DOHH2 (cell line): ENCODE data around the gene LDAH.

Experiments
- CTCF ChIP-seq: fragments of 200-600 bp; sonication (generic); IDR thresholded peaks from one replicate; pipeline ENCODE4 v1.5.1; 2014; ENCODE audit warnings: antibody characterized with exemption, mild to moderate bottlenecking, low read depth, low read length; ENCODE audit not compliant: poor library complexity, severe bottlenecking
- EZH2phosphoT487 ChIP-seq: fragments of 200-600 bp; sonication (generic); IDR thresholded peaks from 2 replicates; pipeline ENCODE4 v1.6.1; 2017; ENCODE audit warnings: borderline replicate concordance, mild to moderate bottlenecking, antibody characterized with exemption, low read length, moderate library complexity, mixed read lengths

- TF ChIP-seq CTCF (no peak), EZH2phosphoT487 (no peak)
These were observed 78.2 kb downstream of the LDAH start for GRCh38 chr2:20744366-20745335.
